ENCODE results near the gene GLIS1.

DNA sequence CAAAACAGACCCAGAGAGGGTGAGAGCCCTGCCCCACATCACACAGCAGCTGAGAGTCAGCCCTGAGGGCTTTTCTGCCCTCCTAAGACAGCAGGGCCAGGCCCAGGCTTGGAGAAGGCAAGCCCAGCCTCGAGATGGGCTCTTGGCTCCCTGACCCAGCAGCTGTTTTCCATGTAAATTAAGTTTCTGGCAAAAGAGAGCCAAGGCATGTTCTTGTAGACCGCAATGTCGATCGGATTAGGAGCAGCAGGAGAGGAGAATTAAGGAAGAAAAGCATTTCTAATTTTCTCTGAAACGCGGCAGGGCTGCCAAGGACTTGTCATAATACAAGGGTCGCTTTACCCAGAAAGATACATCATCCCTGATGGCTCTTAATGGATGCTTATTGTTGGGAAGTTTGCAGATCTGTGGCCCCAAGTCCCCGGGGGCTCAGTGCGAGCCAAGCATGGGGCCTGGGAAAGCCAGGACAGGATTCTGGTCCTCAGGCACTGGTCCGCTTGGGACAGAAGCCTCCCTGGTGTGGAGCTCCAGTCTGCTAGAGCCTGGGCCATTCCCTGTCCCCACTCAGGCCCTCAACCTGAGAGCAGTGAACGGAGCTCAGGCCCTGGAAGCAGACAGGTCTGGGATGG lies 216.9 kb downstream of the GLIS1 start:
- TF ChIP-seq, protein P1, sequence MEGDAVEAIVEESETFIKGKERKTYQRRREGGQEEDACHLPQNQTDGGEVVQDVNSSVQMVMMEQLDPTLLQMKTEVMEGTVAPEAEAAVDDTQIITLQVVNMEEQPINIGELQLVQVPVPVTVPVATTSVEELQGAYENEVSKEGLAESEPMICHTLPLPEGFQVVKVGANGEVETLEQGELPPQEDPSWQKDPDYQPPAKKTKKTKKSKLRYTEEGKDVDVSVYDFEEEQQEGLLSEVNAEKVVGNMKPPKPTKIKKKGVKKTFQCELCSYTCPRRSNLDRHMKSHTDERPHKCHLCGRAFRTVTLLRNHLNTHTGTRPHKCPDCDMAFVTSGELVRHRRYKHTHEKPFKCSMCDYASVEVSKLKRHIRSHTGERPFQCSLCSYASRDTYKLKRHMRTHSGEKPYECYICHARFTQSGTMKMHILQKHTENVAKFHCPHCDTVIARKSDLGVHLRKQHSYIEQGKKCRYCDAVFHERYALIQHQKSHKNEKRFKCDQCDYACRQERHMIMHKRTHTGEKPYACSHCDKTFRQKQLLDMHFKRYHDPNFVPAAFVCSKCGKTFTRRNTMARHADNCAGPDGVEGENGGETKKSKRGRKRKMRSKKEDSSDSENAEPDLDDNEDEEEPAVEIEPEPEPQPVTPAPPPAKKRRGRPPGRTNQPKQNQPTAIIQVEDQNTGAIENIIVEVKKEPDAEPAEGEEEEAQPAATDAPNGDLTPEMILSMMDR (conservative IDR thresholded peaks at IDR 0.05; ENCODE audit: low read depth, low read length) = no peak
- no peak for TF ChIP-seq EZH2 (IDR thresholded peaks at IDR 0.05; ENCODE audit: low read length, unreplicated experiment)
